H1 (cell line): ENCODE results near the gene ANO6. TPM values are rescaled to one million over a fixed set of nuclear protein-coding genes. Genes with fewer than 3 reads are reported as not detected.

ENCODE experiments used
- ATF2 ChIP-seq: IDR thresholded peaks from 2 replicates; pipeline ENCODE4 v1.6.1; 2012; ENCODE audit warnings: low read length, inconsistent platforms
- CEBPB ChIP-seq: IDR thresholded peaks from 2 replicates; pipeline ENCODE4 v1.6.1; 2012; ENCODE audit warnings: low read depth, low read length
- CHD2 ChIP-seq: IDR thresholded peaks from 2 replicates; pipeline ENCODE4 v1.6.1; 2012; ENCODE audit warnings: low read length, improper control_type of control experiment
- CREB1 ChIP-seq: IDR thresholded peaks from 2 replicates; pipeline ENCODE4 v1.6.1; 2012; ENCODE audit warnings: inconsistent platforms
- CTBP2 ChIP-seq: IDR thresholded peaks from 2 replicates; pipeline ENCODE4 v1.7.0; 2011; ENCODE audit warnings: borderline replicate concordance, mild to moderate bottlenecking, moderate library complexity, mixed read lengths, low read length; ENCODE audit not compliant: insufficient read depth, insufficient read length
- EGR1 ChIP-seq: IDR thresholded peaks from 2 replicates; pipeline ENCODE4 v1.6.1; 2011; ENCODE audit warnings: low read depth, low read length, borderline replicate concordance
- EP300 ChIP-seq, 2 experiments: IDR thresholded peaks; 1 replicate in 1 of 2; 2 replicates in 1 of 2; pipeline ENCODE4 v1.6.1; 2011 to 2012; ENCODE audit warnings: low read depth in 2 of 2, low read length in 2 of 2, mild to moderate bottlenecking in 2 of 2, borderline replicate concordance in 1 of 2, inconsistent platforms in 1 of 2, moderate library complexity in 1 of 2
- FOSL1 ChIP-seq: IDR thresholded peaks from 2 replicates; pipeline ENCODE4 v1.6.1; 2011; ENCODE audit warnings: mild to moderate bottlenecking, low read depth, low read length, moderate library complexity; ENCODE audit not compliant: insufficient read depth
- GABPA ChIP-seq: IDR thresholded peaks from 2 replicates; pipeline ENCODE4 v1.6.1; 2011; ENCODE audit warnings: mild to moderate bottlenecking, low read length, moderate library complexity, borderline replicate concordance; ENCODE audit not compliant: insufficient read depth
- JUND ChIP-seq: IDR thresholded peaks from 2 replicates; pipeline ENCODE4 v1.6.1; 2011; ENCODE audit warnings: mild to moderate bottlenecking, improper control_type of control experiment, low read length
- KDM1A ChIP-seq: fragments of 200-600, 300-600 bp; sonication (generic); IDR thresholded peaks from 2 replicates; pipeline ENCODE4 v1.7.1; 2016; ENCODE audit warnings: mild to moderate bottlenecking, low read length, borderline replicate concordance
- MAFK ChIP-seq: IDR thresholded peaks from 2 replicates; pipeline ENCODE4 v1.6.1; 2012; ENCODE audit warnings: low read depth, mild to moderate bottlenecking, improper control_type of control experiment, low read length
- MAX ChIP-seq: IDR thresholded peaks from 2 replicates; pipeline ENCODE4 v1.6.1; 2012; ENCODE audit warnings: inconsistent platforms
- NANOG ChIP-seq: IDR thresholded peaks from 2 replicates; pipeline ENCODE4 v1.6.1; 2011; ENCODE audit warnings: low read length, low read depth, mild to moderate bottlenecking, inconsistent platforms; ENCODE audit not compliant: insufficient read depth, poor library complexity, severe bottlenecking
- NRF1 ChIP-seq: IDR thresholded peaks from 2 replicates; pipeline ENCODE4 v1.6.1; 2011; ENCODE audit warnings: mild to moderate bottlenecking, low read depth, low read length, improper control_type of control experiment
- PHF8 ChIP-seq: fragments of 200-600 bp; sonication (generic); conservative IDR thresholded peaks from 2 replicates; pipeline ENCODE4 v1.7.1; 2012; ENCODE audit warnings: low read depth, mild to moderate bottlenecking, inconsistent platforms, low read length, moderate library complexity
- RBBP5 ChIP-seq: IDR thresholded peaks from 2 replicates; pipeline ENCODE4 v1.7.1; 2012; ENCODE audit warnings: low read depth, mild to moderate bottlenecking, inconsistent platforms, low read length, moderate library complexity, borderline replicate concordance
- RFX5 ChIP-seq: IDR thresholded peaks from 2 replicates; pipeline ENCODE4 v1.6.1; 2011; ENCODE audit warnings: low read depth, low read length, improper control_type of control experiment, borderline replicate concordance
- RXRA ChIP-seq: IDR thresholded peaks from 2 replicates; pipeline ENCODE4 v1.6.1; 2011; ENCODE audit warnings: low read depth, mild to moderate bottlenecking, low read length, moderate library complexity; ENCODE audit not compliant: insufficient read depth
- SAP30 ChIP-seq: fragments of 300-600 bp; sonication (generic); IDR thresholded peaks from 2 replicates; pipeline ENCODE4 v1.7.1; 2012; ENCODE audit warnings: low read length, moderate library complexity, mild to moderate bottlenecking, inconsistent platforms; ENCODE audit not compliant: insufficient read depth, insufficient replicate concordance
- SP1 ChIP-seq: IDR thresholded peaks from 2 replicates; pipeline ENCODE4 v1.6.1; 2011; ENCODE audit warnings: low read depth, low read length
- TAF1 ChIP-seq: IDR thresholded peaks from 2 replicates; pipeline ENCODE4 v1.6.1; 2011; ENCODE audit warnings: mild to moderate bottlenecking, low read depth, low read length
- TEAD4 ChIP-seq: IDR thresholded peaks from 2 replicates; pipeline ENCODE4 v1.6.1; 2012; ENCODE audit warnings: low read depth, low read length, inconsistent platforms, mixed read lengths
- polyA plus RNA-seq, 7 experiments: library from polyadenylated mRNA; depleted of rRNA in 3 of 7; stranded (reverse) in 5 of 7; unstranded in 2 of 7; fragments of >200 nt in 5 of 7; fragments of 200-250 nt in 2 of 7; gene quantifications; 1 replicate in 5 of 7; 2 replicates in 1 of 7; 4 replicates in 1 of 7; pipeline versions ENCODE4 v1.2.1 to v1.2.3, GENCODE V29; 2011 to 2013; ENCODE audit warnings: missing spikeins in 2 of 7, mixed read lengths in 2 of 7
- total RNA-seq: library from RNA; stranded (reverse); fragmentation: NEBNext Ultra II Directional; extraction: Animal tissue kit (Norgen Biotek cat#: 25700); gene quantifications from 2 replicates; pipeline ENCODE4 v1.2.1, GENCODE V29; 2021

Gene ANO6
- total and polyA plus RNA-seq, 2 of the 8 experiments (the other 6 are each of a cell fraction or from before 2014, with no cell fraction given), result 15.1 to 39.7 TPM

- no peak for TF ChIP-seq SAP30
- no peak for TF ChIP-seq RFX5
- TF ChIP-seq ATF2, result 0 out of 2 replicates have a peak, but pooled peaks have one; percentile 39
- no peak for TF ChIP-seq KDM1A
- TF ChIP-seq RBBP5, result peak; percentile 56; the same call in 1 of the 2 replicates
- TF ChIP-seq GABPA, result no peak
- peak; percentile 89 for TF ChIP-seq TEAD4
- peak; percentile 92 for TF ChIP-seq NANOG
- TF ChIP-seq CEBPB, result no peak
- TF ChIP-seq RXRA, result no peak
- no peak for TF ChIP-seq NRF1
- no peak for TF ChIP-seq MAFK
- no peak for TF ChIP-seq PHF8
- peak in 1 of 2 experiments; percentile 72; a peak in 1 of 3 replicates for TF ChIP-seq EP300 (IDR thresholded peaks at IDR 0.05; ENCODE audit: borderline replicate concordance in 1 of 2, low read depth in 2 of 2, low read length in 2 of 2)
- TF ChIP-seq SP1, result peak; percentile 87
- TF ChIP-seq CTBP2, result peak; percentile 69
- no peak for TF ChIP-seq TAF1
- no peak for TF ChIP-seq JUND
- no peak for TF ChIP-seq FOSL1
- TF ChIP-seq CREB1, result peak; percentile 59
- TF ChIP-seq MAX, result no peak
- no peak for TF ChIP-seq EGR1
- 0 out of 2 replicates have a peak, but pooled peaks have one; percentile 34 for TF ChIP-seq CHD2
Observed at GRCh38 chr12:45433441-45433868, 217.6 kb downstream of the ANO6 start (continued).
